Common myeloid progenitor, CD34-positive (primary cell): ENCODE data around the gene CXCR6.

ENCODE experiments used
- CTCF ChIA-PET: fragments of 350-600 bp; sonication (Branson Sonifier 250); formaldehyde crosslinking; loops from one replicate; lab custom pipeline; 2021; ENCODE audit warnings: antibody characterized with exemption; lab: Charles Lee
- POLR2A ChIA-PET: fragments of 350-600 bp; sonication (Branson Sonifier 250); formaldehyde crosslinking; loops from one replicate; lab custom pipeline; 2021; ENCODE audit warnings: antibody characterized with exemption; lab: Charles Lee
- DNase-seq, 3 donors: peaks; one replicate each; pipeline versions ENCODE4 v3.0.0 to v3.0.0-alpha.2; 2013
- H3K27ac ChIP-seq, 2 experiments: 1 replicate in 1 of 2; 2 replicates in 1 of 2; pipeline ENCODE4 v1.7.0; 2013; ENCODE audit warnings: inconsistent platforms in 2 of 2, low read length in 2 of 2, mild to moderate bottlenecking in 2 of 2, low read depth in 1 of 2, moderate library complexity in 1 of 2; ENCODE audit not compliant: severe bottlenecking in 2 of 2, insufficient read depth in 1 of 2, poor library complexity in 1 of 2
- H3K27me3 ChIP-seq, 5 experiments: replicated peaks in 2 of 5; 1 replicate in 3 of 5; 2 replicates in 2 of 5; pipeline versions ENCODE4 v1.6.1 to v1.7.0; 2013; ENCODE audit warnings: low read length in 4 of 5, mild to moderate bottlenecking in 2 of 5, moderate library complexity in 2 of 5, inconsistent platforms in 1 of 5; ENCODE audit not compliant: insufficient read depth in 5 of 5, control insufficient read depth in 4 of 5
- H3K36me3 ChIP-seq, 4 experiments: 1 replicate in 2 of 4; 2 replicates in 2 of 4; pipeline versions ENCODE4 v1.6.1 to v1.7.0; 2013; ENCODE audit warnings: low read length in 3 of 4, control low read depth in 1 of 4, mild to moderate bottlenecking in 1 of 4; ENCODE audit not compliant: control insufficient read depth in 4 of 4, insufficient read depth in 4 of 4
- H3K4me1 ChIP-seq, 4 experiments: 1 replicate in 3 of 4; 2 replicates in 1 of 4; pipeline versions ENCODE4 v1.6.1 to v1.7.1; 2013; ENCODE audit warnings: low read length in 3 of 4, mild to moderate bottlenecking in 3 of 4, control low read depth in 1 of 4, inconsistent platforms in 1 of 4, moderate library complexity in 1 of 4; ENCODE audit not compliant: control insufficient read depth in 4 of 4, insufficient read depth in 4 of 4; ENCODE audit errors: control extremely low read depth in 1 of 4
- H3K4me3 ChIP-seq, 7 experiments: 1 replicate in 4 of 7; 2 replicates in 3 of 7; pipeline versions ENCODE4 v1.5.1 to v1.7.0; 2013; ENCODE audit warnings: mild to moderate bottlenecking in 7 of 7, low read length in 6 of 7, moderate library complexity in 6 of 7, inconsistent platforms in 2 of 7, low read depth in 2 of 7, control low read depth in 1 of 7; ENCODE audit not compliant: insufficient read depth in 4 of 7, control insufficient read depth in 1 of 7; ENCODE audit errors: extremely low read depth in 1 of 7
- H3K9me3 ChIP-seq, 5 experiments: 1 replicate in 4 of 5; 2 replicates in 1 of 5; pipeline versions ENCODE4 v1.6.1 to v1.7.1; 2013; ENCODE audit warnings: low read length in 4 of 5, mild to moderate bottlenecking in 2 of 5, inconsistent platforms in 1 of 5, low read depth in 1 of 5, moderate library complexity in 1 of 5; ENCODE audit not compliant: control insufficient read depth in 4 of 5, insufficient read depth in 2 of 5; ENCODE audit errors: control extremely low read depth in 1 of 5
- WGBS: methylation state at CpG from one replicate; pipeline ENCODE4 v1.1.5; 2013; ENCODE audit not compliant: insufficient coverage; 5-methylcytosine and 5-hydroxymethylcytosine counted together

CXCR6 gene

DNA sequence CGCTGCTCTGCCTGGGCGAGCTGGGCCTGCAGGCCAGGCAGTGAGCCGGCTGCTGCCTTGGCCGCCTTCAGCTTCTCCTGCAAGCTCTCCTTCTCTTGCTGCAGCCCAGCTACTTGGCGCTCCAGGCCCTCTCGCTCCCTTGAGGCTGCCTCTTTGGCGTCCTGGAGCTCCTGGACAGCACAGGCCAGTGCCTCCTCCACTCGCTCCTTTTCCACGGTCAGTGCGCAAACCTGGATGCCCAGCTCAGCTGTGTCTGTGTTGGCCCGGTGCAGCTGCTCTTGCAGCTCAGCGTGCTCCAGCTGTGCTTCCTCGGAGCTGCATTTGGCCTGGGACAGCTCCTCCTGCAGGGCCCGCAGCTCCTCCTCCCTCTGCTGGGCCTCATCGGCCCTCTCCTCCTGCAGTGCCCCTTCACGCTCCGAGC is 23.1 kb downstream of the CXCR6 start:
- ChIA-PET CTCF (interaction anchor here (0.9 to 6.6 kb wide), 9 partner anchors 9 to 111 kb away, joined by 3 to 28 read pairs (median 3); no protein-coding TSS in a partner anchor), POLR2A (interaction anchor here (0.6 kb wide), 1 partner anchor 10 kb away, joined by 3 read pairs; no protein-coding TSS in a partner anchor)
- Histone ChIP-seq H3K4me1 (no peaks in the 10 kb centered on the region), H3K4me3 (no peak overlapping the region), H3K27ac (no peak overlapping the region), H3K9me3 (no peaks in the 10 kb centered on the region), H3K27me3 (no peaks in the 10 kb centered on the region), H3K36me3 (peaks cover 23 to 98% (median 84%) of the 10 kb centered on the region in 4 experiments)
- no peak for DNase-seq
- WGBS: 97% methylated on average over 17 of the region's 17 CpGs

DNA sequence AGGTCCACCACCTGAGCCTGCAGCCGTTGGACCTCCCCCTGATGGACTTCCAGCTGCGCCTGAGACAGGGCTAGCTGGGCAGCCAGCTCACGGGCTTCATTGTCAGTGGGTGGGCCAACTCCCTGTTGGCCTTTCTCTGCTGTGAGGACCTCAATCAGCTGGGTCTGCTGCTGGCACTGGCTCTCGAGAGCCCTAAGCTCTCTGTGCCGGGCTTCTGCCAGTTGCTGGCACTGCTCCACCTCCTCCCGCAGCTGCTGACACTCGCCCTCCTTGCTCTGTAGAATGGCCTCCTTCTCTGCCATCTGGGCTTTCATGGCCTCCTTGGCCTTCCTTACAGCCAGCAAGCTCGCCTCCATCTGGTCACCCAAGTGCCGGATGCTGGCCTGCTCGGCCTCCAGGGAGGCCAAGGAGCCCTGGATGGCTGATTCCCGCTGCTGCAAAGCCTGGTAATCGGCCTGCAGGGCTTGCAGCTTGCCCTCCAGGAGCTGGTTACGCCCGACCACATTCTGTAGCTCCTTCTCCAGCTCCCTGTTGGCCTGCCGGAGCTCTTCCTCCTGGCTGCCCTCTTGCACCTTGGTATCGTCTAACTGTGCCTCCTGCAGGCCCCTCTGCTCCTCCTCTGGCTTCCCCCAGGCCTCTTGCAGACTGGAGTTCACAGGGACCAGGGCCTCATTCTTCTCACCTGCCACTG is 23.8 kb downstream of the CXCR6 start:
- Histone ChIP-seq H3K9me3 (no peaks in the 10 kb centered on the region), H3K27me3 (no peaks in the 10 kb centered on the region), H3K4me3 (no peak overlapping the region), H3K4me1 (peaks cover 0 to 4% (median 1%) of the 10 kb centered on the region in 4 experiments), H3K27ac (no peak overlapping the region), H3K36me3 (peaks cover 21 to 93% (median 77%) of the 10 kb centered on the region in 4 experiments)
- DNase-seq: no peak
- 99% methylated on average over 16 of the region's 16 CpGs for WGBS
- CTCF ChIA-PET: interaction anchor here (0.9 to 6.6 kb wide), 10 partner anchors 9 to 112 kb away, joined by 3 to 28 read pairs (median 3); no protein-coding TSS in a partner anchor
- POLR2A ChIA-PET: no interaction called here

DNA sequence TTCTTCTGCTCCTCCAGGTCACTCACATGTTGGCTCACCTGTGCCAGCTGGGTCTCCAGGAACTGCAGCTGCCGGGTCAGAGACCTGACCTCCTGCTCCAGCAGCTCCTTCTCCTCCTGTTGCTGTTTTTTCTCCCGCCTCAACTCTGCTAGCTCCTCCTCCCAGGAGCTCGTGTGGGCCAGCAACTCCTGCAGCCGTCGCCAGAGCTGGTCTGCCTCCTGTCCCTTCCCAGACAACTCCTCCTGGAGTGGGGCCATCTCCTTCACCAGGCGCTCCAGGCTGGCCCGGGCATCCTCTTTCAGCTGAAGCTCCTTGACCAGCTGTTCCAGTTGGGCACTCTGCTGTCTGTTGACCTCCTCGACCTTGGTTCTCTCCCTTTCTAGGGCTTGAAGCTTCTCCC is 24.5 kb downstream of the CXCR6 start:
- H3K4me1 ChIP-seq: peaks cover 0 to 10% (median 7%) of the 10 kb centered on the region in 4 experiments
- no peaks in the 10 kb centered on the region for H3K27me3 ChIP-seq
- 95% methylated on average over 8 of the region's 8 CpGs for WGBS
- H3K27ac ChIP-seq: no peak overlapping the region
- DNase-seq: no peak
- H3K4me3 ChIP-seq: no peak overlapping the region
- ChIA-PET CTCF (interaction anchor here (1.0 to 6.6 kb wide), 7 partner anchors 9 to 111 kb away, joined by 3 to 28 read pairs (median 7); no protein-coding TSS in a partner anchor), POLR2A (interaction anchor here (0.6 kb wide), 1 partner anchor 12 kb away, joined by 3 read pairs; no protein-coding TSS in a partner anchor)
- peaks cover 23 to 87% (median 72%) of the 10 kb centered on the region in 4 experiments for H3K36me3 ChIP-seq
- H3K9me3 ChIP-seq: no peaks in the 10 kb centered on the region

DNA sequence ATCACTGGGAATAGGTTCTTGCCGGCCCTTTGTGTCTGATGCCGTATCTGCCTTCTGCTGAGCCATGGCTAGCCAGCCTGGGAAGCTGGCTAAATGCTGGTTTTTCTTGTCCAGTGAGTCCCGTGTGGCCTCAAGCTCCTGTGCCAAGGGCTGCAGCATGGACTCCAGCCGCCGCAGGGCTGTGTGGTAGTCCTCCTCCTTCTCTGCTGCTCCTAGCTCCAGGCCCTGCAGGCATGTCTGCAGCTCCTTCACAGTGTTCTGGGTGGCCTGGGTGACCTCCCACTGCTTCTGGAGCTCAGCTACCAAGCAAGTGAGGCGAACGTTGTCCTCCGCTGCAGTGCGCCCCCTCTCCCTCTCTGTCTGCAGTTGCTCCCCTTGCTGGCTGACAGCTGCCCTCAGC is 24.9 kb downstream of the CXCR6 start:
- POLR2A ChIA-PET: interaction anchor here (0.6 kb wide), 1 partner anchor 12 kb away, joined by 3 read pairs; no protein-coding TSS in a partner anchor
- no peak overlapping the region for H3K4me3 ChIP-seq
- WGBS: 98% methylated on average over 9 of the region's 9 CpGs
- CTCF ChIA-PET: interaction anchor here (1.0 to 6.6 kb wide), 8 partner anchors 9 to 111 kb away, joined by 3 to 28 read pairs (median 6); no protein-coding TSS in a partner anchor
- DNase-seq: no peak
- H3K9me3 ChIP-seq: no peaks in the 10 kb centered on the region
- H3K36me3 ChIP-seq: peaks cover 24 to 83% (median 68%) of the 10 kb centered on the region in 4 experiments
- H3K4me1 ChIP-seq: peaks cover 0 to 14% (median 11%) of the 10 kb centered on the region in 4 experiments
- no peaks in the 10 kb centered on the region for H3K27me3 ChIP-seq
- no peak overlapping the region for H3K27ac ChIP-seq

DNA sequence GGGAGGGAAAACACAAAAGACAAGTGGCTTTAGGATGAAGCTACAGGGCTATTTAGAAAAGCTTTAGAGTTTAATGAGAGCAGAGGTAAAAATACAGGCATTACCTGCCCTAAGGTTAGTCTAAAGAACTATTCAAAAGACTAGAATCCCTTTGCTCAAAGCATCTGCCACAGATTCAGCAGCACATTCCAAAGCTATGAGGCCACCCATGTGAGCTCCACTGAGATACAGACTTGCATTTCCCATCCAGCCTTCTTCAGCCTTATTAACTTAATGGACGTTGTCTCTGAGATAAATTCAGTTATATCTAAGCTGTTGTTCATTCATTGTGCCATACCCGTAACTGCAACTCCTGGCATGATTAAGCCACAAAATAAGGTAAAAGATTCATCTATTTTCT is 25.4 kb downstream of the CXCR6 start:
- Histone ChIP-seq H3K36me3 (peaks cover 24 to 77% (median 63%) of the 10 kb centered on the region in 4 experiments), H3K9me3 (no peaks in the 10 kb centered on the region), H3K27ac (no peak overlapping the region), H3K27me3 (no peaks in the 10 kb centered on the region), H3K4me3 (no peak overlapping the region), H3K4me1 (peaks cover 0 to 18% (median 12%) of the 10 kb centered on the region in 4 experiments)
- ChIA-PET CTCF (interaction anchor here (0.6 to 6.6 kb wide), 11 partner anchors 8 to 116 kb away, joined by 3 to 28 read pairs (median 4); no protein-coding TSS in a partner anchor), POLR2A (no interaction called here)
- DNase-seq: no peak
- 100% methylated on average over 1 of the region's 2 CpGs for WGBS

DNA sequence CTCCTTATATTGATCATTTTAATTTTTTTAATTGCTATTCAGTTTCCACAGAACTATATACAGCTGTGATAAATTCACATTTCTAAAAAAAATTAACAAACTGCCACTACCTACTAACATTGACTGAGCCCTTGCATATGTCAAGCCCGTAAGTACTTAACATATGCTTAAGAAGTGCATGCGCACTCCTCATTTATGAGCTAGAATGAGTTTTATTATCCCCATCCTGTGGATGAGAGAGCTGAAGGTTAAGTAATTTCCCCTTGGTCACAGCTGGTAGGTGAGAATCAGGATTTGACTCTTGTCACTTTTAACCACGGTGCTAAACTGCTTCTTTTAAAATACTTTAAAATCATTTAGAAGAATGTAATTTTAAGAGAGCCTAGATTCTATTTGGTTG is 25.9 kb downstream of the CXCR6 start:
- Histone ChIP-seq H3K9me3 (no peaks in the 10 kb centered on the region), H3K36me3 (peaks cover 24 to 74% (median 60%) of the 10 kb centered on the region in 4 experiments), H3K4me3 (no peak overlapping the region), H3K27me3 (no peaks in the 10 kb centered on the region), H3K27ac (no peak overlapping the region), H3K4me1 (peaks cover 0 to 20% (median 12%) of the 10 kb centered on the region in 4 experiments)
- 100% methylated on average over 1 of the region's 3 CpGs for WGBS
- CTCF ChIA-PET: interaction anchor here (0.6 to 6.6 kb wide), 9 partner anchors 12 to 115 kb away, joined by 3 to 28 read pairs (median 4); no protein-coding TSS in a partner anchor
- no peak for DNase-seq
- POLR2A ChIA-PET: no interaction called here
